Stimulated activated CD4-positive, alpha-beta T cell treated with anti-CD3 and anti-CD28 coated beads, Interleukin-4, amount 100 ng/mL, for 48 hours (primary cell): ENCODE measurements around the gene OGA.
A peak's percentile ranks its signal among the peaks of the same experiment; 100 is the strongest.

ENCODE experiments used
- DNase-seq, 2 donors: peaks; one replicate each; pipeline ENCODE4 v3.0.0-alpha.2; 2020; ENCODE audit warnings: low read depth in 2 of 2

OGA gene

GRCh38 chr10:101818119-101818871 is at the start of gene OGA:
TSS of gene OGA (minus strand) at chr10:101818444. CDS start at chr10:101818022, 422 bp downstream.
- peak; percentile 94 to 95 for DNase-seq

- no peak for DNase-seq
Observed at GRCh38 chr10:101867931-101868330, 49.7 kb upstream of the OGA start.

- DNase-seq = no peak
Observed at GRCh38 chr10:101859530-101859929, 41.3 kb upstream of the OGA start.

- DNase-seq = no peak
Observed at GRCh38 chr10:101858723-101859500, 40.7 kb upstream of the OGA start.

DNA sequence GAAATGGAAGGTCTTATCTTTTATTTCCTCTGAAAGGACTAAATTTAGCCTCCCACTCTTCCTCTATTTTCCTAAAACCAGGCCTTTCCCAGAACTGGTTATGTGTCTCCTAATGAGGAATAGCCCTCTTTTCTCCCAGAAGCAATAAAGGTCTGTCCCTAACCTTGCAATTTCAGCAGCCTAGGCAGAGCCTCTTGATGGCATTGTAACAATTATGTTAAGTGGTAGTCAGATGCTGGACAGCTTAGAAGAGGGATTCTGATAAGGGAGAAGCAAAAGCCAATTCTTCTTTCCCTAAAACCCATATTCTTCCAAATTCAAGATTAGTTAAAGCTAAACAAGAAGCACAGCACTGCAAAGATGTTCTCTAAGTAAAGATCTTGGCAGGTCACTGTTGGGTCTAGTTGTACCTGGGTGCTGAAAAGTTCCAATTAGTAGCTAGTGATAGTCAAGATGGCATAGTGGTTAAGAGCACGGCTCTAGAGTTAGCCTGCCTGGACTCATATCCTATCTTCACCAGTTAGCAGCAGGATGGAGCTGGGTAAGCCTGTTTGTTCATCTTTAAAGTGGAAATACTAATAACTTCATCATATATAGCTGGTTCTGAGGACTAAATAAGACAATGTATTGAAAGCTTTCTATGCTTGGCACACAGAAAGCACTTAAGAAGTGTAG is 39.7 kb upstream of the OGA start:
- no peak for DNase-seq

DNA sequence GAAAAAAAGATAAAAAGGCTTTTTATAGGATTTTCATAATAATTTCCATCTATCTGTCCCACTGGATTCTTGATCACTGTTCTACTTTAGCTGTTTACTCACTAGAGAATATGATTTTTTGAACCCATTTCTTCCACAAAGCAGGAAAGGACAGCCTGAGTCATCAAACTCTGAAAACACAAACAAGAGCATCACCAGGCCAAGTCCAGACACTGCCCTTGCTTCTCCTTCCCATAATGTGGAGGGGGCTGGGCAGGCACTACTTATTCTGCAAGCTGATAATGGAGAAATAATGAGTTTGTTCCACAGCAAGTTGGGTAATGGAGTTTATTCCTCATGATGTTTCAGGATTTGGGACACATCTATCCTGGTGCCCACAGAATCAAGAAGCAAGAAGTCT is 38.4 kb upstream of the OGA start:
- DNase-seq = no peak

GRCh38 chr10:101851411-101852116 is 33.3 kb upstream of the OGA start:
- DNase-seq = no peak

DNA sequence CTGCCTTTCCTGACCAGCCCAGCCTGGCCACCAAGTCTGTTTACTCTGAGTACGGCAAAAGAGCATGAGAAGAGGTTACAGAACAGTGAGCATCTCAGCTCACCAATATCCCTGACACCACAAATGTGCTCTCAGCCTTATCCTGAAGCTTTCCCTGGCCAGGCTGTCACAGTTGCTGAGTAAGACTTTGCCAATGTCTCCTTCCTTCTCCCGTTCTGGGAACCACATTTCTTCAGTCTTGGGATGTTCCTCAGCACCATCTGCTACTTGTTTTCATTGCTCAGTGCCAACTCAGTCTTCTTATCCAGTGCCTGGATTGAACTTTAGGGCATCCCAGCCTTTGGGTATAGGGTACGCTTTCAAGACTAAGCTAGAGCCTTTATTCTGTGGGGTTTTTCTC is 32.5 kb upstream of the OGA start:
- no peak for DNase-seq

GRCh38 chr10:101848894-101849351 is 30.7 kb upstream of the OGA start:
- no peak for DNase-seq

GRCh38 chr10:101848408-101848807 is 30.2 kb upstream of the OGA start:
- no peak for DNase-seq

DNA sequence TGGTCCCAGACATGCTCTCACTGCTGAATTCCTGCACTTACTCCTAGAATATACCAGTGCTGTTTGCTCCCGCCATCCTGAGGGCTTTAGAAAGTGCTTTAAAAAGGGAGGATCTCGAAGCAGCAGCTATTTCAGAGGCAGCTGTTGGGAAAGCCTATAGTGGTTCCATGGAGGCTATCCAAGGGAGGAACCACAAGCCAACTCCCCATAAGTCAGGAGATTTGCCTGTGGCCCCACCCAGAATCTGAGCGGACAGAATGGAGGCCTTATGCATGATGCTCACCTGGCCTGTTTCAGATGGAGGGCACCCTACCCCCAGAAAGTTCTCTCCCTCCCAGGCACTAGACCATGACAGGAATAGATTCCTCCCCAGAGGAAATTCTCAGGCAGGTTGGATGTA is 27.6 kb upstream of the OGA start:
- DNase-seq = no peak

- DNase-seq = peak; percentile 30 to 40
Observed at GRCh38 chr10:101843032-101844021, 25.1 kb upstream of the OGA start, which contains the start of gene KCNIP2. TSS of gene KCNIP2 (minus strand) at chr10:101843800. CDS start at chr10:101843568, 232 bp downstream.

GRCh38 chr10:101841826-101842225 is 23.6 kb upstream of the OGA start:
- no peak for DNase-seq

GRCh38 chr10:101840741-101841453 is 22.7 kb upstream of the OGA start:
- DNase-seq = peak; percentile 70 to 73

DNA sequence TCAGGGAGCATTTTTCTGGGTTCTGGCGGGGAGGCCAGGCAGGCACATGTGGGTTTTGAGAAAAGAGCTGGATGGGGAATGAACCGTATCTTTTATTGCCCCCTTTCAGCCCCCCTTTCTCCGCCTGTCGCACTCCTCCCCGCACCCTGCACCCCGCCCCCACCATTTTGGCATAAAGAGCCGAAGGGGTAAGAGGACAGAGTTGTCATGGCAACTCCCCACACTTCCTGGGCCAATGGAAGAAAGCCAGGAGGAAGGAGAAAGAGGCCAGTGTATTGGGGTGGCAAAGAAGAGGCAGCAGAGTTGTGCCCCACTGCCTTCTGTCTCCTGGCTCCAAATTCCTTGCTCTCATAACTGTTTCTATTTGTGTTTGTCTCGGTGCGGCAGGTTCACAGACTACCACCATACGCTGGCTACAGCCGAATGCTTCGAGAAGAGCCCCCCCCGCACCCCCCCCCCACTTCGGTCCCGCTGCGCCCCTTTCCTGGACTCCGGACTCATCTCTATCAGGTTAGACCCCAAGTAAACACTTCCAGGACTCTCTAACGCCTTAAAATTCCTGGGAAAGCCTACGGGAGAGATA is 21.9 kb upstream of the OGA start:
- DNase-seq = no peak

DNA sequence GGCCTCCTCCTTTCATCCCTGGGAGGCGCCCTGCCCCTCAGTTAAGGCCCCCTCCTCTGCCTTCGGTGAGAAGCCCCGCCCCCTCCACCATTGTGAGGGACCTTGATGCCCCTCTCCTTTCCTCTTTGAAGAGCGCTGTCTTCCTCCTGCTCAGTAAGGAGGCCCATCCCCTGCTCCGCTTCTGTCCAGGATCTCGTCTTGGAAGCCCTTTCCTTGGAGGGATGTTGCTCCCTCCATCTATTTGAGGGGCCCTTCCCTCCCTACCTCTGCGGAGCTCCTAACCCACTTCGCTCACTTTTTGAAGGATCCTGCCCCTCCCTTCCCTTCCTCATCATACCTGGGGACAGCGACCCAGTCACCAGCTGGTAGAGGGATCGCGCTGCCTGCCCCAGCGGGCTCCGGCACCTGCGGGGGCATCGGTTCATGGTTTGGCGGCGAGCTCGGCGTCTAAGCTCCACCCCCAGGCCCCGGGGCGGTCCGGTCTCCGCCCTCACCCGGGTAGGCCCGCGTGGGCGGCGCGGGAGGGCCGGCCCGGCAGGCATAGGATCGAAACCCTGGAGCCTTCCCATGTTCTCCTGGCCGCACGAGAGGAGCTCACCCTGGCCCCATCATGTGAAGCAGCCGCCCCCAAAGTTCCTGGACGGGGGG is 21.3 kb upstream of the OGA start:
- peak; percentile 48 to 51 for DNase-seq

- no peak for DNase-seq
Observed at GRCh38 chr10:101839002-101839401, 20.8 kb upstream of the OGA start.

DNA sequence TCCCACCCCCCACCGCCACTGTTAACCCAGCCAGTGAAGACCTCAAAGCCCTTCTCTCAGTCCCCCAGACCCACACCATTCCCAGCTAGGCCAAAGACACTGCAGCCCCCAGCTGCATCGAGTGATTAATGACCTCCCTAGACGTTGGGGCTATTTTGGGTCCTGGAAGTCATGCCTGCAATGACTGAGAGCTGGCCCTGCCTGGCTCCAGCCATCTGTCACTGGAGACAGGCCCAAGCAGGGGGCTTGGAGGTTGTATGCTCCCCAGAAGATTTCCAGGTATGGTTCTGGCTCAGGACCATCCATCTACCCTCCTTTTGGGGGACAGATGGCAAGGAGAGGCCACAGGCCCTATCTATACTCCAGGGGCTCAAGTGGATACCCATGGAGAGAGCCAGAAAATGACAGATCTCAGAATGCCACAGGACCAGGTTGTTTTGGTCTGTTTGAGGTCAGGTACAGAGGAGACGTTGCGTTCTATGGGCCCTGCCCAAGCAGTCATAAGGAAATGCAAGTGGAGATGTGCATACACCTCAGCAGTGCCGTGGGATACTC is 20.2 kb upstream of the OGA start:
- DNase-seq = no peak

DNA sequence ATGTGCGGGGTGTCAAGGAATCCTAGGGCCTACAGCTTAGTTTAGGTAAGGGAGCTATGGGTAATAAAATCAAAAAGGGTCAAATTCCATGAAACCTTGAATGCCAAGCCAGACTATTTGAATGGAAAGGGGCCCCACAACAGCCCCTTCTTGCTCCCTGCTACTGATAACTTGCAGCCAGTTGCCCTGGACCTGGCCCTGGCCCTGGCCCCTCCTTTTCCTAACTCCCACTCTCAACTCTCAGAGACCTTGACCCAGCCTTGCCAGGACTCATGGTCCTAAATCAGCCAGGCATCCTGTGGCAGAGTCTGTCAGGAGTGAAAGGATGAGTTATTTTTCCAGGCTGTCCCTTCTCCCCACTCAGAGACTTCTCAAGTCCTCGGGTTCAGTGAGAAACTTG is 19.5 kb upstream of the OGA start:
- no peak for DNase-seq
